COLO668 (cell line): ENCODE measurements around the gene KCNIP4.

Experiments
- DNase-seq: peaks from one replicate; lab custom pipeline; 2025; ENCODE audit not compliant: unreplicated experiment; lab: John Stamatoyannopoulos, UW

The KCNIP4 gene

GRCh38 chr4:21901831-21902230 lies 46.7 kb downstream of the KCNIP4 start:
- no peak for DNase-seq

GRCh38 chr4:21901281-21901680 lies 47.3 kb downstream of the KCNIP4 start:
- no peak for DNase-seq

- no peak for DNase-seq
Observed at GRCh38 chr4:21900211-21900610, 48.4 kb downstream of the KCNIP4 start.

- DNase-seq = no peak
Observed at GRCh38 chr4:21898101-21898500, 50.5 kb downstream of the KCNIP4 start.

- no peak for DNase-seq
Observed at GRCh38 chr4:21896767-21897166, 51.8 kb downstream of the KCNIP4 start.

- no peak for DNase-seq
Observed at GRCh38 chr4:21893136-21893535, 55.4 kb downstream of the KCNIP4 start.

- no peak for DNase-seq
Observed at GRCh38 chr4:21890231-21890630, 58.3 kb downstream of the KCNIP4 start.

GRCh38 chr4:21888195-21888976 lies 60.2 kb downstream of the KCNIP4 start:
- no peak for DNase-seq

- no peak for DNase-seq
Observed at GRCh38 chr4:21887481-21887880, 61.1 kb downstream of the KCNIP4 start.

GRCh38 chr4:21885770-21886169 lies 62.8 kb downstream of the KCNIP4 start:
- DNase-seq = no peak

- DNase-seq = no peak
Observed at GRCh38 chr4:21885241-21885640, 63.3 kb downstream of the KCNIP4 start.

- no peak for DNase-seq
Observed at GRCh38 chr4:21884615-21885014, 64.0 kb downstream of the KCNIP4 start.

GRCh38 chr4:21882051-21882839 lies 66.3 kb downstream of the KCNIP4 start:
- DNase-seq = no peak

GRCh38 chr4:21879187-21879586 lies 69.4 kb downstream of the KCNIP4 start:
- no peak for DNase-seq

GRCh38 chr4:21876711-21877110 lies 71.9 kb downstream of the KCNIP4 start:
- no peak for DNase-seq

GRCh38 chr4:21873145-21873544 lies 75.4 kb downstream of the KCNIP4 start:
- no peak for DNase-seq

GRCh38 chr4:21872101-21872500 lies 76.5 kb downstream of the KCNIP4 start:
- no peak for DNase-seq

GRCh38 chr4:21869978-21870745 lies 78.4 kb downstream of the KCNIP4 start:
- DNase-seq = no peak

- DNase-seq = no peak
Observed at GRCh38 chr4:21864686-21865085, 83.9 kb downstream of the KCNIP4 start.

- DNase-seq = no peak
Observed at GRCh38 chr4:21862917-21863316, 85.7 kb downstream of the KCNIP4 start.

GRCh38 chr4:21858971-21859370 lies 89.6 kb downstream of the KCNIP4 start:
- DNase-seq = no peak

GRCh38 chr4:21856754-21857153 lies 91.8 kb downstream of the KCNIP4 start:
- DNase-seq = no peak
